GM12878 (cell line): Measurements from ENCODE around the gene SMOC2. TPM values are rescaled to one million over a fixed set of nuclear protein-coding genes. Genes with fewer than 3 reads are reported as not detected.

Source experiments
- ATAC-seq: fragments of 200-7000 bp; cut with Tn5 transposase; 3 replicates; pipeline ENCODE4 v1.9.1; 2020; ENCODE audit warnings: mild to moderate bottlenecking, moderate library complexity
- BruUV-seq: library from RNA; stranded (reverse); fragments of 400-500 nt; replicated peaks from 2 replicates; lab custom pipeline; 2021; lab: Mats Ljungman, UMichigan
- CTCF ChIA-PET: fragments of 300-600 bp; sonication (Branson Sonifier 250); formaldehyde crosslinking; extraction: SDS; loops from one replicate; lab custom pipeline; 2021; ENCODE audit warnings: inconsistent platforms; lab: Yijun Ruan, JAX
- POLR2A ChIA-PET: fragments of 350-600 bp; formaldehyde crosslinking; extraction: SDS; loops from one replicate; lab custom pipeline; 2021; ENCODE audit warnings: inconsistent platforms; lab: Charles Lee
- RAD21 ChIA-PET: fragments of 300-600 bp; sonication (Branson Sonifier 250); formaldehyde crosslinking; loops from one replicate; lab custom pipeline; 2023; ENCODE audit warnings: antibody characterized with exemption; ENCODE audit not compliant: unreplicated experiment; lab: Charles Lee
- SMC1A ChIA-PET: fragments of 300-600 bp; sonication (Branson Sonifier 250); formaldehyde crosslinking; loops from one replicate; lab custom pipeline; 2023; ENCODE audit not compliant: unreplicated experiment, uncharacterized antibody; lab: Charles Lee
- DNase-seq: peaks from one replicate; pipeline ENCODE4 v3.0.0-alpha.2; 2011; ENCODE audit warnings: low read depth, low spot score
- FAIRE-seq: peaks from 3 replicates; lab custom pipeline; 2011; peaks lifted over from hg19 to GRCh38; lab: Jason Lieb, UNC
- H2AFZ ChIP-seq: 2 replicates; pipeline ENCODE4 v1.6.0; 2011; ENCODE audit warnings: low read depth, low read length, control low read depth; ENCODE audit not compliant: control insufficient read depth
- H3K27ac ChIP-seq: 2 replicates; pipeline ENCODE4 v1.5.1; 2011; ENCODE audit warnings: control low read depth; ENCODE audit not compliant: control insufficient read depth, insufficient read depth
- H3K27me3 ChIP-seq, 2 experiments: replicated peaks in 1 of 2; 2 replicates each; pipeline versions ENCODE4 v1.6.0 to v1.6.1; 2011; ENCODE audit warnings: low read length in 1 of 2; ENCODE audit not compliant: control insufficient read depth in 2 of 2, insufficient read depth in 2 of 2
- H3K36me3 ChIP-seq, 2 experiments: 2 replicates each; pipeline ENCODE4 v1.5.1; 2011; ENCODE audit warnings: low read length in 1 of 2; ENCODE audit not compliant: control insufficient read depth in 2 of 2, insufficient read depth in 2 of 2
- H3K4me1 ChIP-seq: 2 replicates; pipeline ENCODE4 v1.6.1; 2011; ENCODE audit warnings: mild to moderate bottlenecking, low read length, moderate library complexity, mixed read lengths; ENCODE audit not compliant: control insufficient read depth, insufficient read depth
- H3K4me2 ChIP-seq: 2 replicates; pipeline ENCODE4 v1.6.0; 2011; ENCODE audit warnings: control low read depth; ENCODE audit not compliant: control insufficient read depth, insufficient read depth
- H3K4me3 ChIP-seq: fragments of 200-600 bp; sonication (generic); 2 replicates; pipeline ENCODE4 v1.5.1; 2016
- H3K79me2 ChIP-seq: 2 replicates; pipeline ENCODE4 v1.6.0; 2011; ENCODE audit warnings: low read length; ENCODE audit not compliant: control insufficient read depth, insufficient read depth
- H3K9ac ChIP-seq: 2 replicates; pipeline ENCODE4 v1.8.0; 2011; ENCODE audit warnings: low read length, control low read depth, mixed read lengths; ENCODE audit not compliant: control insufficient read depth, insufficient read depth
- H3K9me3 ChIP-seq: replicated peaks from 3 replicates; pipeline ENCODE4 v1.5.1; 2011; ENCODE audit warnings: mild to moderate bottlenecking, low read length; ENCODE audit not compliant: control insufficient read depth, insufficient read depth
- H4K20me1 ChIP-seq: 2 replicates; pipeline ENCODE4 v1.6.0; 2011; ENCODE audit not compliant: control insufficient read depth, insufficient read depth
- FOS ChIP-seq: IDR thresholded peaks from 3 replicates; pipeline ENCODE4 v1.6.1; 2011; ENCODE audit warnings: borderline replicate concordance; ENCODE audit not compliant: insufficient read length; ENCODE audit errors: extremely low read depth
- FOXK2 ChIP-seq: fragments of 450-650 bp; IDR thresholded peaks from 2 replicates; pipeline ENCODE4 v1.6.1; 2017; ENCODE audit warnings: mild to moderate bottlenecking, moderate library complexity
- JUND ChIP-seq: IDR thresholded peaks from 2 replicates; pipeline ENCODE4 v1.6.1; 2012; ENCODE audit warnings: low read depth, mild to moderate bottlenecking, low read length, improper control_type of control experiment, moderate library complexity
- POLR2AphosphoS2 ChIP-seq: IDR thresholded peaks from 2 replicates; pipeline ENCODE4 v1.6.1; 2011; ENCODE audit warnings: low read depth, mild to moderate bottlenecking, low read length, improper control_type of control experiment, moderate library complexity
- SMAD5 ChIP-seq: IDR thresholded peaks from 2 replicates; pipeline ENCODE4 v1.6.1; 2016; ENCODE audit warnings: antibody characterized with exemption, low read depth
- SP1 ChIP-seq: IDR thresholded peaks from one replicate; pipeline ENCODE4 v1.6.1; 2011; ENCODE audit warnings: low read depth, low read length
- SREBF1 ChIP-seq: IDR thresholded peaks from 2 replicates; pipeline ENCODE4 v1.6.1; 2012; ENCODE audit warnings: mild to moderate bottlenecking, low read length
- SUZ12 ChIP-seq: fragments of 200-600 bp; sonication (generic); IDR thresholded peaks from one replicate; pipeline ENCODE4 v1.6.1; 2018; ENCODE audit warnings: antibody characterized with exemption, mild to moderate bottlenecking; ENCODE audit not compliant: unreplicated experiment
- TCF7 ChIP-seq: IDR thresholded peaks from 2 replicates; pipeline ENCODE4 v1.6.1; 2014; ENCODE audit warnings: antibody characterized with exemption, borderline replicate concordance
- ZNF622 ChIP-seq: fragments of 450-650 bp; IDR thresholded peaks from 2 replicates; pipeline ENCODE4 v1.6.1; 2017; ENCODE audit warnings: mild to moderate bottlenecking, inconsistent platforms
- WGBS: methylation state at CpG from one replicate; pipeline ENCODE4 v1.1.6; 2016; ENCODE audit warnings: low lambda C conversion rate; ENCODE audit not compliant: insufficient replicate concordance, insufficient coverage; ENCODE audit errors: missing lambda C conversion rate; 5-methylcytosine and 5-hydroxymethylcytosine counted together
- in situ Hi-C: fragments of 300-500 bp; cut with MboI; formaldehyde crosslinking; loops from 9 replicates; pipeline ENCODE4 v1.14.3; 2018; ENCODE audit warnings: mixed read lengths
- intact Hi-C: fragments of 100-400 bp; cut with micrococcal nuclease; formaldehyde crosslinking; loops from one replicate; pipeline ENCODE4 v1.14.2; 2022; ENCODE audit not compliant: unreplicated experiment
- polyA plus RNA-seq, 11 experiments: library from polyadenylated mRNA; depleted of rRNA in 4 of 11; unstranded in 6 of 11; stranded (reverse) in 5 of 11; fragments of >200 nt; fragmentation: Nextera tagmentation in 4 of 11; fragmentation: Illumina TruSeq in 1 of 11; extraction: Ambion mirVana in 4 of 11; extraction: Trizol in 1 of 11; gene quantifications; 1 replicate in 1 of 11; 2 replicates in 10 of 11; pipeline versions ENCODE4 v1.2.1 to v1.2.3, GENCODE V29; 2011 to 2016; ENCODE audit warnings: inconsistent platforms in 2 of 11, missing spikeins in 2 of 11, low read depth in 1 of 11
- total RNA-seq, 4 experiments: library from RNA; depleted of rRNA in 3 of 4; stranded (reverse); fragments of >200 nt in 3 of 4; fragmentation: Illumina TruSeq in 1 of 4; extraction: Trizol in 1 of 4; gene quantifications; 2 replicates each; pipeline versions ENCODE4 v1.2.1 to v1.2.3, GENCODE V29; 2013 to 2021
- TF ChIP-seq, protein P1 (sequence below): fragments of 150-350 bp; IDR thresholded peaks from 2 replicates; pipeline ENCODE4 v1.6.1; 2014; ENCODE audit warnings: mild to moderate bottlenecking, low read depth, low read length
- TF ChIP-seq, protein P2 (sequence below): fragments of 450-650 bp; IDR thresholded peaks from 2 replicates; pipeline ENCODE4 v1.6.1; 2016; ENCODE audit warnings: mild to moderate bottlenecking
- TF ChIP-seq, protein P3 (sequence below): fragments of 450-650 bp; formaldehyde crosslinking; IDR thresholded peaks from 2 replicates; pipeline ENCODE4 v1.5.0; 2022; ENCODE audit warnings: mild to moderate bottlenecking, missing genetic modification characterization
- TF ChIP-seq, protein P4 (sequence below): fragments of 450-650 bp; IDR thresholded peaks from 2 replicates; pipeline ENCODE4 v1.6.1; 2017; ENCODE audit warnings: mild to moderate bottlenecking, moderate library complexity

The SMOC2 gene
- total and polyA plus RNA-seq, 10 of the 15 experiments (the other 5 are each of a cell fraction or from before 2014, with no cell fraction given) = 0.10 to 0.12 TPM; not detected in 8

DNA sequence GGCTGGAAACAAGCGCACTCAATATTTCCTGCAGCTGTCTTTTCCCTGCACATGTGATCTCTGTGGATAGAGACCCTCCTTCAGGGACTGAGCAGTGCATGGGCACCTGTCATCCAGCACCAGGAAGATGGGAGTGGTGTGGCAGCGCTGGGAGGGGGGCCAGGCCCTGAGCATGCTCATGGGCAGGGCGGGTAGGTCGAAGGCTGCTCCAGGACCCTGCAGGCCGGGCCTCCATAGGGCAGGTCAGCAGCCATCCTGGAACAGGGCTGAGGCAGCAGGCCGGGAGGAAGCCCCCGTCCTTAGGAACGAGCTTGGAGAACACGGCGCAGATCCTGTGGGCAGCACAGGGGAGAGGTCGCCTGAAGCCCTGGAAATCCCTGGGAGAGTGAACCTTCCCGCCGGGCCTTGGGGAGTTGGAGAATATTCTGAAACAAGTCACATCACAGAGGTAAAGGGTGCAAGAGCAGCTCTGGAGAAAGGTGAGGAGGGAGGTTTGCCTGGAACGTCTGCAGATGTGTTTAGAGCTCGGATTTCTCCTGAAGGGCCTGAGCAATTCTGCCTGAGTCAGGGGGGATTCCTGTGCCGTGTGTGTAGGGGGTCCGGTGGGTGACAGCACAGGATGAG is 133.2 kb downstream of the SMOC2 start:
- H3K79me2 ChIP-seq = no peaks in the 10 kb centered on the region
- no peaks in the 10 kb centered on the region for H4K20me1 ChIP-seq
- ATAC-seq (no peak), DNase-seq (no peak), FAIRE-seq (no peak)
- no peaks in the 10 kb centered on the region for H3K9me3 ChIP-seq
- BruUV-seq = no TSS peak
- ChIA-PET POLR2A (no interaction called here), CTCF (no interaction called here), RAD21 (no interaction called here), SMC1A (no interaction called here)
- H3K4me1 ChIP-seq = no peaks in the 10 kb centered on the region
- H3K27ac ChIP-seq = no peak overlapping the region
- in situ Hi-C loops = no loop called here
- H3K9ac ChIP-seq = no peak overlapping the region
- no peaks in the 10 kb centered on the region for H3K36me3 ChIP-seq
- no peaks in the 10 kb centered on the region for H3K27me3 ChIP-seq
- intact Hi-C loops = no loop called here
- H3K4me3 ChIP-seq = no peak overlapping the region
- WGBS = 42% methylated on average over 16 of the region's 17 CpGs
- no peak overlapping the region for H2AFZ ChIP-seq
- TF ChIP-seq SP1 (no peak), FOS (no peak), JUND (no peak), FOXK2 (no peak), ZNF622 (no peak), SREBF1 (no peak), SMAD5 (no peak), TCF7 (no peak), POLR2AphosphoS2 (no peak), SUZ12 (no peak)
- TF ChIP-seq, protein P1, sequence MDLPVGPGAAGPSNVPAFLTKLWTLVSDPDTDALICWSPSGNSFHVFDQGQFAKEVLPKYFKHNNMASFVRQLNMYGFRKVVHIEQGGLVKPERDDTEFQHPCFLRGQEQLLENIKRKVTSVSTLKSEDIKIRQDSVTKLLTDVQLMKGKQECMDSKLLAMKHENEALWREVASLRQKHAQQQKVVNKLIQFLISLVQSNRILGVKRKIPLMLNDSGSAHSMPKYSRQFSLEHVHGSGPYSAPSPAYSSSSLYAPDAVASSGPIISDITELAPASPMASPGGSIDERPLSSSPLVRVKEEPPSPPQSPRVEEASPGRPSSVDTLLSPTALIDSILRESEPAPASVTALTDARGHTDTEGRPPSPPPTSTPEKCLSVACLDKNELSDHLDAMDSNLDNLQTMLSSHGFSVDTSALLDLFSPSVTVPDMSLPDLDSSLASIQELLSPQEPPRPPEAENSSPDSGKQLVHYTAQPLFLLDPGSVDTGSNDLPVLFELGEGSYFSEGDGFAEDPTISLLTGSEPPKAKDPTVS = no peak
- TF ChIP-seq, protein P2, sequence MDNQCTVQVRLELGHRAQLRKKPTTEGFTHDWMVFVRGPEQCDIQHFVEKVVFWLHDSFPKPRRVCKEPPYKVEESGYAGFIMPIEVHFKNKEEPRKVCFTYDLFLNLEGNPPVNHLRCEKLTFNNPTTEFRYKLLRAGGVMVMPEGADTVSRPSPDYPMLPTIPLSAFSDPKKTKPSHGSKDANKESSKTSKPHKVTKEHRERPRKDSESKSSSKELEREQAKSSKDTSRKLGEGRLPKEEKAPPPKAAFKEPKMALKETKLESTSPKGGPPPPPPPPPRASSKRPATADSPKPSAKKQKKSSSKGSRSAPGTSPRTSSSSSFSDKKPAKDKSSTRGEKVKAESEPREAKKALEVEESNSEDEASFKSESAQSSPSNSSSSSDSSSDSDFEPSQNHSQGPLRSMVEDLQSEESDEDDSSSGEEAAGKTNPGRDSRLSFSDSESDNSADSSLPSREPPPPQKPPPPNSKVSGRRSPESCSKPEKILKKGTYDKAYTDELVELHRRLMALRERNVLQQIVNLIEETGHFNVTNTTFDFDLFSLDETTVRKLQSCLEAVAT = no peak
- TF ChIP-seq, protein P3, sequence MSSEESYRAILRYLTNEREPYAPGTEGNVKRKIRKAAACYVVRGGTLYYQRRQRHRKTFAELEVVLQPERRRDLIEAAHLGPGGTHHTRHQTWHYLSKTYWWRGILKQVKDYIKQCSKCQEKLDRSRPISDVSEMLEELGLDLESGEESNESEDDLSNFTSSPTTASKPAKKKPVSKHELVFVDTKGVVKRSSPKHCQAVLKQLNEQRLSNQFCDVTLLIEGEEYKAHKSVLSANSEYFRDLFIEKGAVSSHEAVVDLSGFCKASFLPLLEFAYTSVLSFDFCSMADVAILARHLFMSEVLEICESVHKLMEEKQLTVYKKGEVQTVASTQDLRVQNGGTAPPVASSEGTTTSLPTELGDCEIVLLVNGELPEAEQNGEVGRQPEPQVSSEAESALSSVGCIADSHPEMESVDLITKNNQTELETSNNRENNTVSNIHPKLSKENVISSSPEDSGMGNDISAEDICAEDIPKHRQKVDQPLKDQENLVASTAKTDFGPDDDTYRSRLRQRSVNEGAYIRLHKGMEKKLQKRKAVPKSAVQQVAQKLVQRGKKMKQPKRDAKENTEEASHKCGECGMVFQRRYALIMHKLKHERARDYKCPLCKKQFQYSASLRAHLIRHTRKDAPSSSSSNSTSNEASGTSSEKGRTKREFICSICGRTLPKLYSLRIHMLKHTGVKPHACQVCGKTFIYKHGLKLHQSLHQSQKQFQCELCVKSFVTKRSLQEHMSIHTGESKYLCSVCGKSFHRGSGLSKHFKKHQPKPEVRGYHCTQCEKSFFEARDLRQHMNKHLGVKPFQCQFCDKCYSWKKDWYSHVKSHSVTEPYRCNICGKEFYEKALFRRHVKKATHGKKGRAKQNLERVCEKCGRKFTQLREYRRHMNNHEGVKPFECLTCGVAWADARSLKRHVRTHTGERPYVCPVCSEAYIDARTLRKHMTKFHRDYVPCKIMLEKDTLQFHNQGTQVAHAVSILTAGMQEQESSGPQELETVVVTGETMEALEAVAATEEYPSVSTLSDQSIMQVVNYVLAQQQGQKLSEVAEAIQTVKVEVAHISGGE (CRISPR knock-in tag) = no peak
- TF ChIP-seq, protein P4, sequence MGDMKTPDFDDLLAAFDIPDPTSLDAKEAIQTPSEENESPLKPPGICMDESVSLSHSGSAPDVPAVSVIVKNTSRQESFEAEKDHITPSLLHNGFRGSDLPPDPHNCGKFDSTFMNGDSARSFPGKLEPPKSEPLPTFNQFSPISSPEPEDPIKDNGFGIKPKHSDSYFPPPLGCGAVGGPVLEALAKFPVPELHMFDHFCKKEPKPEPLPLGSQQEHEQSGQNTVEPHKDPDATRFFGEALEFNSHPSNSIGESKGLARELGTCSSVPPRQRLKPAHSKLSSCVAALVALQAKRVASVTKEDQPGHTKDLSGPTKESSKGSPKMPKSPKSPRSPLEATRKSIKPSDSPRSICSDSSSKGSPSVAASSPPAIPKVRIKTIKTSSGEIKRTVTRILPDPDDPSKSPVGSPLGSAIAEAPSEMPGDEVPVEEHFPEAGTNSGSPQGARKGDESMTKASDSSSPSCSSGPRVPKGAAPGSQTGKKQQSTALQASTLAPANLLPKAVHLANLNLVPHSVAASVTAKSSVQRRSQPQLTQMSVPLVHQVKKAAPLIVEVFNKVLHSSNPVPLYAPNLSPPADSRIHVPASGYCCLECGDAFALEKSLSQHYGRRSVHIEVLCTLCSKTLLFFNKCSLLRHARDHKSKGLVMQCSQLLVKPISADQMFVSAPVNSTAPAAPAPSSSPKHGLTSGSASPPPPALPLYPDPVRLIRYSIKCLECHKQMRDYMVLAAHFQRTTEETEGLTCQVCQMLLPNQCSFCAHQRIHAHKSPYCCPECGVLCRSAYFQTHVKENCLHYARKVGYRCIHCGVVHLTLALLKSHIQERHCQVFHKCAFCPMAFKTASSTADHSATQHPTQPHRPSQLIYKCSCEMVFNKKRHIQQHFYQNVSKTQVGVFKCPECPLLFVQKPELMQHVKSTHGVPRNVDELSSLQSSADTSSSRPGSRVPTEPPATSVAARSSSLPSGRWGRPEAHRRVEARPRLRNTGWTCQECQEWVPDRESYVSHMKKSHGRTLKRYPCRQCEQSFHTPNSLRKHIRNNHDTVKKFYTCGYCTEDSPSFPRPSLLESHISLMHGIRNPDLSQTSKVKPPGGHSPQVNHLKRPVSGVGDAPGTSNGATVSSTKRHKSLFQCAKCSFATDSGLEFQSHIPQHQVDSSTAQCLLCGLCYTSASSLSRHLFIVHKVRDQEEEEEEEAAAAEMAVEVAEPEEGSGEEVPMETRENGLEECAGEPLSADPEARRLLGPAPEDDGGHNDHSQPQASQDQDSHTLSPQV = no peak
- no peak overlapping the region for H3K4me2 ChIP-seq
